SK-N-SH (cell line): ENCODE measurements around the gene TM7SF2.

Experiments used
- CTCF ChIP-seq: fragments of 200-600 bp; sonication (generic); IDR thresholded peaks from 2 replicates; pipeline ENCODE4 v1.6.1; 2017; ENCODE audit warnings: antibody characterized with exemption, mild to moderate bottlenecking, moderate library complexity
- EP300 ChIP-seq, 2 experiments: IDR thresholded peaks; 2 replicates each; pipeline versions ENCODE4 v1.4.0 to v1.6.1; 2012; ENCODE audit warnings: borderline replicate concordance in 1 of 2, low read depth in 1 of 2, low read length in 1 of 2
- GABPA ChIP-seq: IDR thresholded peaks from 2 replicates; pipeline ENCODE4 v1.4.0; 2012; ENCODE audit warnings: low read depth, mild to moderate bottlenecking
- MAX ChIP-seq: IDR thresholded peaks from 2 replicates; pipeline ENCODE4 v1.4.0; 2012; ENCODE audit warnings: low read depth
- NRF1 ChIP-seq: IDR thresholded peaks from 2 replicates; pipeline ENCODE4 v1.6.1; 2012; ENCODE audit warnings: low read depth, mild to moderate bottlenecking, low read length
- POLR2AphosphoS5 ChIP-seq: IDR thresholded peaks from 2 replicates; pipeline ENCODE4 v1.6.1; 2012; ENCODE audit warnings: low read depth, low read length
- RAD21 ChIP-seq: IDR thresholded peaks from 2 replicates; pipeline ENCODE4 v1.6.1; 2012; ENCODE audit warnings: mild to moderate bottlenecking, low read length
- REST ChIP-seq: IDR thresholded peaks from 2 replicates; pipeline ENCODE4 v1.6.1; 2012; ENCODE audit warnings: mild to moderate bottlenecking, low read depth, low read length, moderate library complexity
- SIN3A ChIP-seq: IDR thresholded peaks from 2 replicates; pipeline ENCODE4 v1.6.1; 2012; ENCODE audit warnings: low read depth, mild to moderate bottlenecking, low read length, moderate library complexity, borderline replicate concordance
- USF1 ChIP-seq: IDR thresholded peaks from 2 replicates; pipeline ENCODE4 v1.4.0; 2012; ENCODE audit warnings: low read depth, borderline replicate concordance
- YY1 ChIP-seq: IDR thresholded peaks from 2 replicates; pipeline ENCODE4 v1.4.0; 2012; ENCODE audit warnings: low read depth, mild to moderate bottlenecking

GRCh38 chr11:65071907-65072630 is 39.6 kb upstream of the TM7SF2 start:
- no peak for TF ChIP-seq YY1
- TF ChIP-seq POLR2AphosphoS5 = no peak
- TF ChIP-seq REST = no peak
- no peak for TF ChIP-seq SIN3A
- no peak for TF ChIP-seq RAD21
- no peak for TF ChIP-seq CTCF
- TF ChIP-seq MAX = no peak
- no peak for TF ChIP-seq USF1
- TF ChIP-seq EP300 (IDR thresholded peaks at IDR 0.05; ENCODE audit: borderline replicate concordance in 1 of 2, low read depth in 1 of 2, low read length in 1 of 2) = no peak
- TF ChIP-seq NRF1 = no peak
- no peak for TF ChIP-seq GABPA
